C4-2B (cell line): ENCODE data around the gene ARSB.

Source experiments
- H3K27ac ChIP-seq: fragments of 450-650 bp; 2 replicates; pipeline ENCODE4 v1.5.1; 2017
- ZFX ChIP-seq: fragments of 450-650 bp; IDR thresholded peaks from 2 replicates; pipeline ENCODE4 v1.6.1; 2017
- TF ChIP-seq, protein P1 (sequence below): fragments of 450-650 bp; conservative IDR thresholded peaks from 2 replicates; pipeline ENCODE4 v1.5.1; 2017; ENCODE audit warnings: mild to moderate bottlenecking

Gene ARSB

DNA sequence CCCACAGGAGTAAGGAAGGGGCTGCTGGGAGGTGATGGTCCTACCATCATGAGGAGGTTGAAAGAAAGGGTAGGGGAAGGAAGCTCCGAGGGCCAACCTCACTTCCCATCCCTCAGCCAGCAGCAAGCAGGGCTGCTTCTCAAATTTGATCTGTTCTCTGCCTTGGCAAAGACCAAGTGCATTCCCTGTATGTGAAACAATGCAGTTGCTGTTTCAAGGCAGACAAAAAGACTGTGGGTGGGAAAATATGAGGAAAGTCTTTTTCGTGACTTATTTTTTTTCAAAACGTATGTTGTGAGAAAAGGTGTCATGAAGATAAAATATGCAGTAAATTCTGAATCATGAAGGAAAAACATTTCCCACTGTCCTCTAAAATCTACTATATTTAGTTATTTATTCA is 165.9 kb downstream of the ARSB start:
- no peak for TF ChIP-seq ZFX
- TF ChIP-seq, protein P1, sequence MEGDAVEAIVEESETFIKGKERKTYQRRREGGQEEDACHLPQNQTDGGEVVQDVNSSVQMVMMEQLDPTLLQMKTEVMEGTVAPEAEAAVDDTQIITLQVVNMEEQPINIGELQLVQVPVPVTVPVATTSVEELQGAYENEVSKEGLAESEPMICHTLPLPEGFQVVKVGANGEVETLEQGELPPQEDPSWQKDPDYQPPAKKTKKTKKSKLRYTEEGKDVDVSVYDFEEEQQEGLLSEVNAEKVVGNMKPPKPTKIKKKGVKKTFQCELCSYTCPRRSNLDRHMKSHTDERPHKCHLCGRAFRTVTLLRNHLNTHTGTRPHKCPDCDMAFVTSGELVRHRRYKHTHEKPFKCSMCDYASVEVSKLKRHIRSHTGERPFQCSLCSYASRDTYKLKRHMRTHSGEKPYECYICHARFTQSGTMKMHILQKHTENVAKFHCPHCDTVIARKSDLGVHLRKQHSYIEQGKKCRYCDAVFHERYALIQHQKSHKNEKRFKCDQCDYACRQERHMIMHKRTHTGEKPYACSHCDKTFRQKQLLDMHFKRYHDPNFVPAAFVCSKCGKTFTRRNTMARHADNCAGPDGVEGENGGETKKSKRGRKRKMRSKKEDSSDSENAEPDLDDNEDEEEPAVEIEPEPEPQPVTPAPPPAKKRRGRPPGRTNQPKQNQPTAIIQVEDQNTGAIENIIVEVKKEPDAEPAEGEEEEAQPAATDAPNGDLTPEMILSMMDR: no peak
- no peak overlapping the region for H3K27ac ChIP-seq

DNA sequence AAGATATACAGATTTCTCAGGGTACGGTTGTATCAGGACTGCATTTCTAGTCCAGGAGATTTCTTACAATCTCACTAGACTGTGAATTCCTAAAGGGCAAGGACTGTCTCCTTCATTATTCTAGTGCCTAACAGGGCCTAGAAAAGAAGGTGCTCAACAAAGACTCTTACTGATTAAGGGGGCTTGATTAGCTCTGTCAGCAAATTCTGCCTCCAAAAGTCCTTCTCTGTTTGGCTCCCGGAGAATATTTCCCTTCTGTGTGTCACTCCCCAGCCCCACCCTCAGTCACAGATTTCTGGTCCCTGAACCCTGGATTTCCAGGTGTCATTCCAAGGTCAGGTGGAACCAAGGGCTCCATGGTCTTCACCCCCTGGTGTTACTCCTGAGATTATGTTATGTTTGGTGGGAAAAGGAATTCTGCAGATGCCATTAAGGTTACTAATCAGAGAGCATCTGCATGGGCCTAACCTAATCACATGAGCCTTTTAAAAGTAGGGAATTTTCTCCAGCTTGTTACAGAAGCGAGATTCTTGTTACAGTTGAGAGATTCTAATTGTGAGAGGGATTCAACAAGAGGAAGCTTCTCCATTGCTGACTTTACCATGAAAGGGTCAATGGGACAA is 168.9 kb downstream of the ARSB start:
- TF ChIP-seq, protein P1: no peak
- no peak for TF ChIP-seq ZFX
- H3K27ac ChIP-seq: no peak overlapping the region

DNA sequence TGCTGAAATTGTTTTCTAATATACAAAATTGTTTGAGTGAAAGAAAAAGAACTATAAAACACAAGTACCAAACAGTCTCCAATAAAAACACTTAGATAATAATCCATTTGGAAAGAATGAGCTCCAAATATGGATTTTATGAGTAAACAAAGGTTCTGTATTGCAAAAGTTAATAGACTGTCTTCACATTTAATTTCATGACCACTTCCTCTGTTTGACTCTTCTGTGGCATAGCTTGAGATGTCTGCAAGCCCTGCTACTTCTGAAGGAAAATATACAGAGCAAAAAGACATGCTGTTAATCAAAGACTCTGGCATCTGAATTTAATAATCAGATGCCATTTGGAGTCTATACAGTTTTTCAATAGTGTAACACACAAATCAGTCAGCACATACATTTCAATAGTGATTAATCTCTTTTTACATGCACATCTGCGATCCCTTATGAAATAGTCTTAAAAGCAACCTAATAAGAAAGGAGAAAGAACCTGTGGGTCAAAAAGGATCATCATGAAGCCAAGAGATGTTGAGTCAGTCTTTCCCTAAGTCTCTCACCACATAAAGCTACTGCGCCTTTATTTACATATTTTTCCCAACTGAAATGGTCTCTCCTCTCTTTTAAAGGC is 171.1 kb downstream of the ARSB start:
- no peak for TF ChIP-seq ZFX
- TF ChIP-seq, protein P1: no peak
- H3K27ac ChIP-seq: no peak overlapping the region

DNA sequence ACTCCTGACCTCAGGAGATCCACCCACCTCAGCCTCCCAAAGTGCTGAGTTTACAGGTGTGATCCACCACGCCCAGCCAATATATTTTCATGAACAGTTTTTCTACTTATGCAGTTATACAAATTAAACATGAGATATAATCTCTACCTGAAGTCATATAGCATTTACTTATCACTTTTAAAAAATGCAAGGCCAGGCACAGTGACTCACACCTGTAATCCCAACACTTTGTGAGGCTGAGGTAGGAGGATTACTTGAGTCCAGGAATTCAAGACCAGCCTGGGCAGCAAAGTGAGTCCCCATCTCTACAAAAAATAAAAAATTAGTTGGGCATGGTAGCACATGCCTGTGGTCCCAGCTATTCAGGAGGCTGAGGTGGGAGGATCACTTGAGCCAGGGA is 171.8 kb downstream of the ARSB start:
- H3K27ac ChIP-seq: no peak overlapping the region
- TF ChIP-seq, protein P1: no peak
- no peak for TF ChIP-seq ZFX

DNA sequence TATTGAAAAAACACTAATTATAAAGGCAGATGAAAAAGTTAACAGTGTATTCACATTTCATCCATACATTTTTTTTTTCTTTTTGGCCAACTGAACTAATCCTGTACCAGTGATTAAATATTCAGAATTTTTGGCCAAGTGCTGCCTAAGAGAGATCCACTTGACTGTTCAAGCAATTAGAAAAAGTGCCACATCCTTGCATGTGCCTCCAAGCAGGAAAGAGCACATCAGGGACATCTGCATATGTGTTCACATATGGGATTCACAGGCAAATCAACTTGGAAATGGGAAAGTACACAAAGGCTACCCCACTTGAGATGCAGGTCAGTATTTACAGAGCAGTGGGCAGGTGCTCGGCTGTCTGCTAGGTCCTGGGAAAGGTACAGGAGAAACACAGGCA is 173.2 kb downstream of the ARSB start:
- H3K27ac ChIP-seq: no peak overlapping the region
- TF ChIP-seq, protein P1: no peak
- no peak for TF ChIP-seq ZFX

DNA sequence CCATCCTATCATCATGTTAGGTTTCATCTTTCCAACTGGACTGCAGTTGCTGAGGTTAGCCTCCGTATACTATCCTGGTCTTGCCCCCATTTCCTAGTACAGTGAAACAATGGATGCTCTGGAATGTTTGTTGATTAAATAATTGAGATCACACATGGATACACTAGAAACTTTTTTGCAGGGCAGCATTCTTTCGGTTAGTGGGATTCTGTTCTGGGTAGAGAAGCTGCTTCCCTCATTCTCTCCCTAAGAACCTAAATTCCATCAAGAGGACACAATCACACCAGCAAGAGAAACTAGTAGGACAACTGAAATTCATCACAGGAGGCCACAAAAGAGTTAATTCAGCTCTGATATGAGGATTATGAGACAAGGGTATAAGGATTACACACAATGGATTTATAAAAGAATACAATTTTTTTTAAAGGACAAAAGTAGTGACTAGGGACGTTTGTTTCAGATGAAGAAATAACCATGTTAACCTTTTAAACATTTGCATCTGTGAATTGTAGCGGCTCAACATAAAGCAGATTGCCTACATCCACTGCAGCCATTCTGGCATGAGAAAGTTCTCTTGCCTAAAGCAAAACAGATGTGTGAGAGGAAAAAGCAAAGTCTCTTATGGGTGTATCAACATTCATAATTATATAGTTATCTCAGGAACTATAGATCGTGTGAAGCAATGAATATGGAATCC is 173.8 kb downstream of the ARSB start:
- H3K27ac ChIP-seq: no peak overlapping the region
- TF ChIP-seq, protein P1: no peak
- TF ChIP-seq ZFX: no peak
